Measurements from ENCODE around the gene ACOT7.
"Not testable (repeated sequence)": the region's sequence is repeated elsewhere in the genome, so short reads cannot be mapped to it uniquely, and the experiment has no call there.

- TF ChIP-seq CTCF (IDR thresholded peaks at IDR 0.05; ENCODE audit: borderline replicate concordance, extremely low read depth, low read length, poor library complexity, severe bottlenecking): peak; percentile 3
- not testable (repeated sequence) for TF ChIP-seq EZH2 (IDR thresholded peaks at IDR 0.05; ENCODE audit: borderline replicate concordance, low read depth, low read length, severe bottlenecking)
Measured at GRCh38 chr1:6431645-6432579, 38.3 kb upstream of the ACOT7 start.
